T-helper 1 cell treated with Interleukin-12 subunit alpha and Interleukin-12 subunit beta and Interleukin-4 antibody, amounts not matched to agents 30 μg/mL and 1 μg/mL, for 36 hours (primary cell): ENCODE data around the gene LRRC8A.

Source experiments
- H3K27ac Mint-ChIP-seq: one replicate; pipeline ENCODE4 v1.8.0; 2021; ENCODE audit warnings: mild to moderate bottlenecking, mixed read lengths
- H3K27me3 Mint-ChIP-seq: one replicate; pipeline ENCODE4 v1.8.0; 2021; ENCODE audit warnings: low read depth, mixed read lengths
- H3K36me3 Mint-ChIP-seq: one replicate; pipeline ENCODE4 v1.8.0; 2021; ENCODE audit warnings: low read depth, mixed read lengths
- H3K4me1 Mint-ChIP-seq: one replicate; pipeline ENCODE4 v1.8.0; 2021; ENCODE audit warnings: low read depth, mixed read lengths
- H3K4me3 Mint-ChIP-seq: one replicate; pipeline ENCODE4 v1.8.0; 2021; ENCODE audit warnings: mild to moderate bottlenecking, moderate library complexity, mixed read lengths
- H3K9me3 Mint-ChIP-seq: one replicate; pipeline ENCODE4 v1.8.0; 2021; ENCODE audit warnings: mixed read lengths

LRRC8A gene

GRCh38 chr9:128902351-128903078 lies 20.6 kb downstream of the LRRC8A start:
- Mint-ChIP-seq H3K36me3 (peaks cover 20% of the 10 kb centered on the region), H3K4me1 (peaks cover 61% of the 10 kb centered on the region), H3K27ac (peak overlapping the region; percentile 96), H3K27me3 (no peaks in the 10 kb centered on the region), H3K4me3 (peak overlapping the region; percentile 74), H3K9me3 (no peaks in the 10 kb centered on the region)

GRCh38 chr9:128903079-128903461 lies 21.1 kb downstream of the LRRC8A start:
- Mint-ChIP-seq H3K9me3 (no peaks in the 10 kb centered on the region), H3K4me3 (no peak overlapping the region), H3K27me3 (no peaks in the 10 kb centered on the region), H3K4me1 (peaks cover 58% of the 10 kb centered on the region), H3K36me3 (peaks cover 22% of the 10 kb centered on the region), H3K27ac (peak overlapping the region; percentile 96)

- Mint-ChIP-seq H3K4me1 (peaks cover 53% of the 10 kb centered on the region), H3K27ac (peak overlapping the region; percentile 96), H3K27me3 (no peaks in the 10 kb centered on the region), H3K9me3 (no peaks in the 10 kb centered on the region), H3K36me3 (peaks cover 28% of the 10 kb centered on the region), H3K4me3 (no peak overlapping the region)
Measured at GRCh38 chr9:128903871-128904620, 22.1 kb downstream of the LRRC8A start.

GRCh38 chr9:128905964-128906363 lies 24.0 kb downstream of the LRRC8A start:
- Mint-ChIP-seq H3K4me1 (peaks cover 45% of the 10 kb centered on the region), H3K4me3 (no peak overlapping the region), H3K27me3 (no peaks in the 10 kb centered on the region), H3K9me3 (no peaks in the 10 kb centered on the region), H3K27ac (no peak overlapping the region), H3K36me3 (peaks cover 31% of the 10 kb centered on the region)

GRCh38 chr9:128906741-128907140 lies 24.8 kb downstream of the LRRC8A start:
- Mint-ChIP-seq H3K27me3 (no peaks in the 10 kb centered on the region), H3K4me1 (peaks cover 48% of the 10 kb centered on the region), H3K9me3 (no peaks in the 10 kb centered on the region), H3K4me3 (no peak overlapping the region), H3K27ac (peak overlapping the region; percentile 86), H3K36me3 (peaks cover 32% of the 10 kb centered on the region)

- Mint-ChIP-seq H3K27ac (peak overlapping the region; percentile 15), H3K4me1 (peaks cover 48% of the 10 kb centered on the region)
Measured at GRCh38 chr9:128908372-128908771, 26.4 kb downstream of the LRRC8A start.

GRCh38 chr9:128909859-128910258 lies 27.9 kb downstream of the LRRC8A start:
- Mint-ChIP-seq H3K27me3 (no peaks in the 10 kb centered on the region), H3K36me3 (peaks cover 42% of the 10 kb centered on the region), H3K4me1 (peaks cover 41% of the 10 kb centered on the region), H3K27ac (peak overlapping the region; percentile 36), H3K9me3 (no peaks in the 10 kb centered on the region), H3K4me3 (no peak overlapping the region)

More at GRCh38 chr9:128908372-128908771, 26.4 kb downstream of the LRRC8A start:
- no peaks in the 10 kb centered on the region for H3K27me3 Mint-ChIP-seq
- H3K36me3 Mint-ChIP-seq: peaks cover 40% of the 10 kb centered on the region
- no peak overlapping the region for H3K4me3 Mint-ChIP-seq
- H3K9me3 Mint-ChIP-seq: no peaks in the 10 kb centered on the region

GRCh38 chr9:128910906-128911305 lies 29.0 kb downstream of the LRRC8A start:
- peak overlapping the region; percentile 55 for H3K27ac Mint-ChIP-seq
- H3K4me3 Mint-ChIP-seq: no peak overlapping the region
- no peaks in the 10 kb centered on the region for H3K27me3 Mint-ChIP-seq
- no peaks in the 10 kb centered on the region for H3K9me3 Mint-ChIP-seq
- peaks cover 38% of the 10 kb centered on the region for H3K4me1 Mint-ChIP-seq
- peaks cover 46% of the 10 kb centered on the region for H3K36me3 Mint-ChIP-seq

- H3K27me3 Mint-ChIP-seq: no peaks in the 10 kb centered on the region
Measured at GRCh38 chr9:128911529-128912035, 29.6 kb downstream of the LRRC8A start.

GRCh38 chr9:128912270-128912853 lies 30.4 kb downstream of the LRRC8A start:
- no peak overlapping the region for H3K4me3 Mint-ChIP-seq
- H3K27ac Mint-ChIP-seq: peak overlapping the region; percentile 88
- H3K9me3 Mint-ChIP-seq: no peaks in the 10 kb centered on the region
- peaks cover 47% of the 10 kb centered on the region for H3K36me3 Mint-ChIP-seq
- H3K4me1 Mint-ChIP-seq: peaks cover 28% of the 10 kb centered on the region
- H3K27me3 Mint-ChIP-seq: no peaks in the 10 kb centered on the region

More at GRCh38 chr9:128911529-128912035, 29.6 kb downstream of the LRRC8A start:
- Mint-ChIP-seq H3K4me1 (peaks cover 36% of the 10 kb centered on the region), H3K36me3 (peaks cover 46% of the 10 kb centered on the region), H3K27ac (no peak overlapping the region), H3K4me3 (no peak overlapping the region), H3K9me3 (no peaks in the 10 kb centered on the region)

- no peaks in the 10 kb centered on the region for H3K9me3 Mint-ChIP-seq
- H3K4me1 Mint-ChIP-seq: peaks cover 32% of the 10 kb centered on the region
- no peaks in the 10 kb centered on the region for H3K27me3 Mint-ChIP-seq
- peaks cover 47% of the 10 kb centered on the region for H3K36me3 Mint-ChIP-seq
- peak overlapping the region; percentile 88 for H3K27ac Mint-ChIP-seq
- H3K4me3 Mint-ChIP-seq: peak overlapping the region; percentile 9
Measured at GRCh38 chr9:128913048-128913900, 31.3 kb downstream of the LRRC8A start.

GRCh38 chr9:128913995-128914772 lies 32.3 kb downstream of the LRRC8A start:
- Mint-ChIP-seq H3K9me3 (no peaks in the 10 kb centered on the region), H3K27ac (peak overlapping the region; percentile 26), H3K4me1 (peaks cover 27% of the 10 kb centered on the region), H3K36me3 (peaks cover 41% of the 10 kb centered on the region), H3K27me3 (no peaks in the 10 kb centered on the region), H3K4me3 (no peak overlapping the region)

GRCh38 chr9:128916204-128916603 lies 34.3 kb downstream of the LRRC8A start:
- no peaks in the 10 kb centered on the region for H3K9me3 Mint-ChIP-seq
- peaks cover 36% of the 10 kb centered on the region for H3K36me3 Mint-ChIP-seq
- no peak overlapping the region for H3K27ac Mint-ChIP-seq
- no peaks in the 10 kb centered on the region for H3K27me3 Mint-ChIP-seq
- no peak overlapping the region for H3K4me3 Mint-ChIP-seq
- peaks cover 22% of the 10 kb centered on the region for H3K4me1 Mint-ChIP-seq
